Measurements from ENCODE around the gene DDX54. TPM values are rescaled to one million over a fixed set of nuclear protein-coding genes. Genes with fewer than 3 reads are reported as not detected.
"Not testable (repeated sequence)": the region's sequence is repeated elsewhere in the genome, so short reads cannot be mapped to it uniquely, and the experiment has no call there.

Gene DDX54
- polyA plus RNA-seq, 3 donors, result 7.9 to 32.2 (median 13.6) TPM

DNA sequence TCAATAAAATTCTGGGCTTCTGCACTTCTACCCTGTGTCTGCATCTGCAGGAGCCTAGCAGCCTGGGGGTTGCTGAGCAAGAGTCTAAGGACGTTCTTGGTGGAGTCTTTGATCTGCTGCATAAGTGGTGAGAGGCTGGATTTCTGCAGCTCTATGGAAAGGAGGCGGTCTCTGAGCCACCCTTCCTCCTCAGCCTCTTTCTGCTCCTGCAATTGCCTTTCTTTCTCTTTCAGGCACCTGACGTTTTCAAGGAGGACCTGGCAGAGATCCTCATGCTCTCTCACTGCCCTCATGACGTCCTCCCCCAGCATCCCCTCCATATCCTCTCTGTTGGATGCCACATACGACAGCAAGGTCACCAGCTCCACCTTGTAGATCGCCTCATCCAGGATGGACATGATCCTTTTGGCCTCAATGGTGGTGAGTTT is 22.3 kb upstream of the DDX54 start:
- Histone ChIP-seq H3K4me2 (replicated peaks; ENCODE audit: extremely low read depth, low read length, poor library complexity, severe bottlenecking) (peak overlapping the region; percentile 43), H4K20me1 (ENCODE audit: insufficient read depth, low read length) (no peaks in the 10 kb centered on the region), H3K4me1 (ENCODE audit: control insufficient read depth in 1 of 2, insufficient read depth in 2 of 2, low read length in 2 of 2) (peaks cover 93 to 99% of the 10 kb centered on the region in 2 donors), H2AFZ (ENCODE audit: insufficient read depth, low read depth, low read length, poor library complexity, severe bottlenecking) (no peak overlapping the region), H3K9ac (ENCODE audit: insufficient read depth, low read length, poor library complexity, severe bottlenecking) (no peak overlapping the region), H3K9me3 (replicated peaks in 1 of 2; ENCODE audit: control insufficient read depth in 1 of 2, insufficient read depth in 1 of 2, low read length in 2 of 2) (no peaks in the 10 kb centered on the region), H3K79me2 (ENCODE audit: insufficient read depth, low read length) (peaks cover 14% of the 10 kb centered on the region), H3K4me3 (replicated peaks in 1 of 3; ENCODE audit: low read depth in 2 of 3, low read length in 3 of 3) (peak overlapping the region in 1 of 3 experiments; percentile 50), H3K36me3 (replicated peaks in 1 of 2; ENCODE audit: control insufficient read depth in 1 of 2, insufficient read depth in 2 of 2, low read length in 2 of 2) (no peaks in the 10 kb centered on the region), H3K27ac (ENCODE audit: low read depth in 1 of 2, low read length in 2 of 2) (peak overlapping the region; percentile 76 to 89), H3K27me3 (ENCODE audit: control insufficient read depth in 2 of 2, insufficient read depth in 2 of 2, low read length in 2 of 2) (no peaks in the 10 kb centered on the region)
- peak overlapping the region; percentile 53 to 72 for H3K4me3 Mint-ChIP-seq
- peak in 1 of 3 donors; percentile 20 for DNase-seq
- WGBS (ENCODE audit: insufficient coverage), result 0% methylated on average over 1 of the region's 6 CpGs
- intact Hi-C loops (cut with micrococcal nuclease), result loop anchor here (1.0 to 10.0 kb wide), 2 partner anchors 8 to 217 kb away; partner anchors contain the start of gene SDSL (in 2 of the 2)
- H3K27ac Mint-ChIP-seq, result peak overlapping the region; percentile 98 to 100 (median 99)
- peaks cover 0 to 8% (median 0%) of the 10 kb centered on the region in 3 donors for H3K27me3 Mint-ChIP-seq (ENCODE audit: low read depth in 3 of 3)
- peaks cover 6 to 14% of the 10 kb centered on the region in 2 donors for H3K36me3 Mint-ChIP-seq
- H3K9me3 Mint-ChIP-seq, result peaks cover 0 to 4% (median 0%) of the 10 kb centered on the region in 7 donors
- H3K4me1 Mint-ChIP-seq, result peaks cover 81% of the 10 kb centered on the region
- TF ChIP-seq, protein P1, sequence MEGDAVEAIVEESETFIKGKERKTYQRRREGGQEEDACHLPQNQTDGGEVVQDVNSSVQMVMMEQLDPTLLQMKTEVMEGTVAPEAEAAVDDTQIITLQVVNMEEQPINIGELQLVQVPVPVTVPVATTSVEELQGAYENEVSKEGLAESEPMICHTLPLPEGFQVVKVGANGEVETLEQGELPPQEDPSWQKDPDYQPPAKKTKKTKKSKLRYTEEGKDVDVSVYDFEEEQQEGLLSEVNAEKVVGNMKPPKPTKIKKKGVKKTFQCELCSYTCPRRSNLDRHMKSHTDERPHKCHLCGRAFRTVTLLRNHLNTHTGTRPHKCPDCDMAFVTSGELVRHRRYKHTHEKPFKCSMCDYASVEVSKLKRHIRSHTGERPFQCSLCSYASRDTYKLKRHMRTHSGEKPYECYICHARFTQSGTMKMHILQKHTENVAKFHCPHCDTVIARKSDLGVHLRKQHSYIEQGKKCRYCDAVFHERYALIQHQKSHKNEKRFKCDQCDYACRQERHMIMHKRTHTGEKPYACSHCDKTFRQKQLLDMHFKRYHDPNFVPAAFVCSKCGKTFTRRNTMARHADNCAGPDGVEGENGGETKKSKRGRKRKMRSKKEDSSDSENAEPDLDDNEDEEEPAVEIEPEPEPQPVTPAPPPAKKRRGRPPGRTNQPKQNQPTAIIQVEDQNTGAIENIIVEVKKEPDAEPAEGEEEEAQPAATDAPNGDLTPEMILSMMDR (IDR thresholded peaks at IDR 0.05), result no peak

GRCh38 chr12:113206802-113207201 is 21.5 kb upstream of the DDX54 start:
- not testable (repeated sequence) for H3K36me3 ChIP-seq (replicated peaks in 1 of 2; ENCODE audit: control insufficient read depth in 1 of 2, insufficient read depth in 2 of 2, low read length in 2 of 2); H3K9ac ChIP-seq (ENCODE audit: insufficient read depth, low read length, poor library complexity, severe bottlenecking); H3K27me3 ChIP-seq (ENCODE audit: control insufficient read depth in 2 of 2, insufficient read depth in 2 of 2, low read length in 2 of 2); H3K9me3 ChIP-seq (replicated peaks in 1 of 2; ENCODE audit: control insufficient read depth in 1 of 2, insufficient read depth in 1 of 2, low read length in 2 of 2); H3K4me2 ChIP-seq (replicated peaks; ENCODE audit: extremely low read depth, low read length, poor library complexity, severe bottlenecking); H3K9me3 Mint-ChIP-seq; H3K4me3 Mint-ChIP-seq; DNase-seq; H3K27me3 Mint-ChIP-seq (ENCODE audit: low read depth in 3 of 3); H4K20me1 ChIP-seq (ENCODE audit: insufficient read depth, low read length); H3K27ac ChIP-seq (ENCODE audit: low read depth in 1 of 2, low read length in 2 of 2); H3K4me3 ChIP-seq (replicated peaks in 1 of 3; ENCODE audit: low read depth in 2 of 3, low read length in 3 of 3); H2AFZ ChIP-seq (ENCODE audit: insufficient read depth, low read depth, low read length, poor library complexity, severe bottlenecking)
- H3K36me3 Mint-ChIP-seq, result peaks cover 6 to 14% of the 10 kb centered on the region in 2 donors
- WGBS (ENCODE audit: insufficient coverage), result 100% methylated on average over 1 of the region's 5 CpGs
- intact Hi-C loops (cut with micrococcal nuclease), result loop anchor here (1.0 to 10.0 kb wide), 2 partner anchors 8 to 218 kb away; partner anchors contain the start of gene SDSL (in 2 of the 2)
- H3K79me2 ChIP-seq (ENCODE audit: insufficient read depth, low read length), result peaks cover 14% of the 10 kb centered on the region
- H3K4me1 Mint-ChIP-seq, result peaks cover 88% of the 10 kb centered on the region
- H3K4me1 ChIP-seq (ENCODE audit: control insufficient read depth in 1 of 2, insufficient read depth in 2 of 2, low read length in 2 of 2), result peaks cover 97 to 100% of the 10 kb centered on the region in 2 donors
- H3K27ac Mint-ChIP-seq, result peak overlapping the region in 6 of 7 donors; percentile 16 to 99 (median 50)
